GM15510 (cell line): ENCODE measurements around the gene CHST8.

Experiments used
- POLR2A ChIP-seq: IDR thresholded peaks from 3 replicates; pipeline ENCODE4 v1.6.1; 2011; ENCODE audit warnings: borderline replicate concordance; ENCODE audit not compliant: insufficient read length; ENCODE audit errors: extremely low read depth

Gene CHST8

DNA sequence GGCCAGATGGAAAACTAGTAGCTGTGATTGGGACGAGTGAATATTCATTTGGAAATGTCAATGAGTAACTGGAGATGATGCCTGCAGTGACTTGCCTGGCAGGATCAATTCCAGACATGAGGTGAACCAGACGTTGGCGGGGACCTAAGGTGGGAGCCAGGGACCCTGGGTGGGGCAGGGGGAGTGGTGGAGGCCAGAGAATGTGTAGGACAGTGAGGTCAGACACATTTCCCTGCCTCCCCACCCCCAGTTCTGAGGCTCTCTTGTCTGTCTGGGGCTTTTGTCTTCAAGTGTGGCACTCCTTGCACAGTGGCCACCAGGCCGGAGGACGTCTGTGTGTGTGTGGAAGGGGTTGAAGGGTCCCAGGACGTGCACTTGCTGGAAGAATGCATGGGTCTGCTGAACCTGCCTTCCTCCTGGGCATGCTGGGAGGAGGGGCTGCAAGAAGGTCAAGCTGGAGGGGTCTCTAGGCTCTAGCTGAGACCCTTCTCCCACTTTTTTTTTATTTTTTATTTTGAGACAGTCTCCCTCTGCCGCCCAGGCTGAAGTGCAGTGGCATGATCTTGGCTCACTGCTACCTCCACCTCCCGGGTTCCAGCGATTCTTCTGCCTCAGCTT lies 51.6 kb downstream of the CHST8 start:
- TF ChIP-seq POLR2A, result no peak

- no peak for TF ChIP-seq POLR2A
Observed at GRCh38 chr19:33673996-33674625, 52.4 kb downstream of the CHST8 start.

- no peak for TF ChIP-seq POLR2A
Observed at GRCh38 chr19:33674626-33675367, 53.0 kb downstream of the CHST8 start.

GRCh38 chr19:33675501-33676124 lies 53.9 kb downstream of the CHST8 start:
- no peak for TF ChIP-seq POLR2A

- TF ChIP-seq POLR2A, result no peak
Observed at GRCh38 chr19:33676999-33677665, 55.4 kb downstream of the CHST8 start.

- no peak for TF ChIP-seq POLR2A
Observed at GRCh38 chr19:33677745-33678426, 56.1 kb downstream of the CHST8 start.

GRCh38 chr19:33678796-33679585 lies 57.2 kb downstream of the CHST8 start:
- no peak for TF ChIP-seq POLR2A

DNA sequence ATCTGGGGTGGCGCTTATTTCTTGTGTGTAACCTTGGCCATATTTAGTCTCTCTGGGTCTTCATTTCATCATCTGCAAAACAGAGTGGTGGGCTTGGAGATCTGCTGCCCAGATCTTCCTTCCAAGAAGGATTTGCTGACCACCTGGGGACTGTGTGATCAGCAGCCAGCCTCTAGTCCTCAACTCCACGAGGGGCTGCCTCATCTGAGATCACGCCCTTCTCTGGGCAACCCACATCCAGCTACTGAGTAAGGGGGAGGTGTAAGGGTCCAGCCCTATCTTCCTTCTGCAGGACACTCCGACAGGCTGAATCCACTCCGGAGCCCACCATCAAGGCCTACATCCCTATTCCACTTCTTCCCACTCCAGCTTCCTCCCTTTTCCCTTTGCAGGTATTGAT lies 57.9 kb downstream of the CHST8 start:
- TF ChIP-seq POLR2A, result no peak

GRCh38 chr19:33681081-33681680 lies 59.4 kb downstream of the CHST8 start:
- no peak for TF ChIP-seq POLR2A

- TF ChIP-seq POLR2A, result no peak
Observed at GRCh38 chr19:33683881-33684537, 62.3 kb downstream of the CHST8 start.

- no peak for TF ChIP-seq POLR2A
Observed at GRCh38 chr19:33684538-33685232, 62.9 kb downstream of the CHST8 start.

GRCh38 chr19:33685541-33685940 lies 63.8 kb downstream of the CHST8 start:
- no peak for TF ChIP-seq POLR2A
